AG08396 (cell line): ENCODE results near the gene NDUFB11.

Experiments
- DNase-seq: peaks from one replicate; pipeline ENCODE4 v3.0.0; 2012; ENCODE audit warnings: low spot score, mixed read lengths

The NDUFB11 gene

DNA sequence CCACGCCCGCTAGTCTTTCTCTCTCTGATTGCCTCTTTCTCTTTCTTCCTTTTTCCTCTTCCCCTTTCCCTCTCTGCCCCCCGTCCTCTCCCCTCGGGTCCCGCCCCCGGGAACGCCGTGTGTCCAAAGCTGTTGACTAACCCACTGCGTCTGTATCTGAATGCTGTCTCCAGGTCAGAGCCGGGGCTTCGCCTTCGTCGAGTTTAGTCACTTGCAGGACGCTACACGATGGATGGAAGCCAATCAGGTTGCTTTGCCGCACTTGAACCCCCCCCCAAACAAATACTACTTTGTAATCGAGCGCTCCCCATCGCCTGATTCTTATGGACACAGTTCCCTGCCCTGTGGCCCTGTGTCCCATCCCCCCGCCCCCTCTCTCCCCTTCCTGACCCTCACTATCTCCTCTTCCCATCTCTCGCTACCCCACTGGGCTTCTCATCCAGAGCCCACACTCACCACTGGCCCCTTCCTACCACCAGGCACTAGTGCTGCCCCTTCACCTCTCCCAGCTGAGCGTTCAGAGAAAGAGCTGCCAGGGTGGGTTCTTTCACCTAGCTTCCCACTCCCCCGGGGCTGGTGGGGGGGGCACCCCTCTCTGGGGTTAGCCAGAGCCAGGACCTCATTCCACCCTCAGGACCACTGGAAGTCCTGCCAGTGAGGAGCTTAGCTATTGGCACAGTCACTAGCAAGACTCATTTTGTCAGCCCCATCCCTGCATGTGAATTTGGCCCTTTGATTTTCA, 30.5 kb upstream of the NDUFB11 start:
- no peak for DNase-seq

DNA sequence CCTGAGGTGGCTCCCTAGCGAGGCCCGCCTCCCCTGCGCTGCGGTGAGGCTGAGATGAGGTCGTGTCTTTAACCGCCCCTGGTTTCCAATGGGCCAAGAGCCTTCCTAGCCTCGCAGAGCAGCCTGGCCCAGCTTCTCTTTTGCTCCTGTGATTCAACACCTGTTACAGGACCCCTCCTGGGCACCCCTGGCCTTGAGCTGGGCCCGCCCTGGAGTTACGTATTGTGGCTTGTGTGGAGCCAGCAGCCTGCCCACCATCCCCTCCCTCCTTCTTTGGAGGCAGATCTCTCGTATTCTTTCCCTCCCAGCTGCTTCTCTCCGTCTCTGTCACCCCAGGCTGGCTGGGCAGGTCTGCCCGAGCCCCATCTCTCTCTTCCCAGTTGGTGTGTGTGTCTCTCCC, 29.9 kb upstream of the NDUFB11 start:
- DNase-seq: no peak

DNA sequence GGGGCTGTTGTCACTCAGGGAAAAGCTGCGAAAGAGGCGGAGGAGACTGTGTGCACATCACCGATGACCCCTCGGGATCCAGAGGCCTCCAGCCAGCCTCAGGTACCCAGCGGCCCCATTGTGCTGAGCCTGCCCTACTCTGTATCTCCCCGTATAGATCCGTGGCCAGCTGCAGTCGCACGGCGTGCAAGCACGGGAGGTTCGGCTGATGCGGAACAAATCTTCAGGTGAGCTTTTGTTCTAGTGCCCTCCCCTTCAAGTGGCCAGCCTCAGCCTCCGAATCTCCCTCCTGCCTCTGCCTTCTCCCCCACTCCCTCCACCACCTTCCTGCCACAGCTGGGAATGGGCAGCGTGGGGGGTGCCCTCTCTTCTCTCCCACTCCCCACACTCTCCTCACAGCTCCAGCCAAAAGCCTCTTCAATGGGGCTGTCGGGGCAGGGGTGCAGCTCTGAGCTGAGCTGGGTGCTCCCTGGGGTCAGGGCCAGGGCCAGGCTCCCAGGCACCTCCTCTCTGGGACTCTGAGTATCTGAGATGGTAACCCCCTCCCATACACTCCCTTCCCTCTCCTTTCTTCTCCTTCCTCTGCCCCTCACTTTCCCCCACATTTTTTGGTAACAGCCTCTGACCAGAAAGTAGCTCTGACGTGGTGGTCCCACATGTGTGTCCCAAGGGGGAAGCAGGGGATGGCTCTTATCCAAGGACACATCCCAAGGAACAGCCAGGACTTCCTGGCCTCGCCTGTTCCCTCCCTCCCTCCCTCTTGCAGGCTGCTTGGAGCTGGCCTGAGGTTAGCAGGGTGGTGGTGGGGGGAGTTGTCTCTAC, 28.7 kb upstream of the NDUFB11 start:
- no peak for DNase-seq

DNA sequence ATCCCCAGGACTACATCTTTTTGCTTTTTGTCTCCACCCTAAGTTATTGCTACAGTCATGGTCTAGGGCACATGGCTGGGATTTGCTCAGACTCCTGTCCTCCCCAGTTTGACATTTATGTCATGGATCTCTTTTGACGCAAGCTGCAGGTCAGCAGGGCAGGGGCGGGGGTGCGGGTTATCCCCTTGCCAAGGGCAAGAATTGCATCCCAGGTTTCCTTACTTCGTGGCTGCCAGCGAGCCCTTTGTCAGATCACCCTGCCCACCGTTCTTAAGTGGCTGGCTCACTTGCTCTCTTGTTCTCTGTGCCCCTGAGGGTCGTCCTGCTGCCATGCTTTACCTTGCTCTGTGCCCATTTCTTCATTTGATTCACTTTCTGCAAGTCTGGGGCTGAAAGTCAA, 28.0 kb upstream of the NDUFB11 start:
- DNase-seq: no peak

DNA sequence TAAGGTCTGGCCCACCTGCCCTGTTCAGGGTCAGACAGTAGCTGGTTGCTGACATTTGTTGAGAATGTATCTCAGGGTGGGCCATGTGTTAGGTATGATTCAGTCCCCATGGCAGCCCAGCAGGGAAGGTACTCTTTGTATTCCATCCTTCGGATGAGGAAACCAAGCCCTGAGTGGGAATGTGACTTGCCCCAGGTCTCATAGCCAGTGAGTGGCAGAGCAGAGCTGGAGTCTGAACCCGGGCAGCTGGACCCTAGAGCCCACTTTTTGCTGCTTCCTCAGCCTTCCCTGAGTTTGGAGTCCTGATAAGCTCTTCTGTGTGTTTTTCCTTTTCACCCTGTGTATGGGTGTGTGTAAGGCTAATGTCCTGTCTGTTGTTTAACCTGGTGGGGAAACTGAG, 27.5 kb upstream of the NDUFB11 start:
- no peak for DNase-seq

DNA sequence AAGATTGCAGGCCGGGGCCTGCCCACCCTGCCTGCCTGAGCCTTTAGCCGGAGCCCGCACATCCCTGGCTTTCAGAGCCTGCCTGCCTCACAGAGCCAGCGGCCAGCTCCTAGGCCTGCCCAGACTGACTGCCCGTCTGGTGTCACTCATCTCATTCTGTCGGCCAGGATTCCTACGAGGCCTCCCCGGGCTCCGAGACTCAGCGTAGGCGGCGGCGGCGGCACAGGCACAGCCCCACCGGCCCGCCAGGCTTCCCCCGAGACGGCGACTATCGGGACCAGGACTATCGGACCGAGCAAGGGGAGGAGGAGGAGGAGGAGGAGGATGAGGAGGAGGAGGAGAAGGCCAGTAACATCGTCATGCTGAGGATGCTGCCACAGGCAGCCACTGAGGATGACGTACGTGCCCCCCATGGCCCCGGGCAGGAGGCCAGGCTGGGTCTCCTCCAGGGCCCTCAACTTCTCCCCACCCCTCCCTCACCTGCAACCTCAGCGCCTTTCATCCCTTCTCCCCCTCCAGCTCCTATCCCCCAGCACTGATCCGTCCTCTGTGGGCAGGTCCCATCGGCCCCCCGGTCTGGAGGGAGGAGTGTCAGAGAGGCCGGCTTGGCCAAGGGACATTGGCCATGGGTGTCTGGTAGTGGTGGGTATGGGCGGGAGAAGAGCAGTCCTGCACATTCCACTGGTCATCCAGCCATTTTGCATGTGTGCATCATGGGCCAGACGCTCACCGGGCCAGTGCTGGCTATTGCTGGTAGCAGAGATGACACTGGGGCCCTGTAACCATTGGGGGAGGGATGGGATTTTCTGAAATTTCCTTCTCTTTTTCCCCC, 26.6 kb upstream of the NDUFB11 start:
- DNase-seq: no peak

DNA sequence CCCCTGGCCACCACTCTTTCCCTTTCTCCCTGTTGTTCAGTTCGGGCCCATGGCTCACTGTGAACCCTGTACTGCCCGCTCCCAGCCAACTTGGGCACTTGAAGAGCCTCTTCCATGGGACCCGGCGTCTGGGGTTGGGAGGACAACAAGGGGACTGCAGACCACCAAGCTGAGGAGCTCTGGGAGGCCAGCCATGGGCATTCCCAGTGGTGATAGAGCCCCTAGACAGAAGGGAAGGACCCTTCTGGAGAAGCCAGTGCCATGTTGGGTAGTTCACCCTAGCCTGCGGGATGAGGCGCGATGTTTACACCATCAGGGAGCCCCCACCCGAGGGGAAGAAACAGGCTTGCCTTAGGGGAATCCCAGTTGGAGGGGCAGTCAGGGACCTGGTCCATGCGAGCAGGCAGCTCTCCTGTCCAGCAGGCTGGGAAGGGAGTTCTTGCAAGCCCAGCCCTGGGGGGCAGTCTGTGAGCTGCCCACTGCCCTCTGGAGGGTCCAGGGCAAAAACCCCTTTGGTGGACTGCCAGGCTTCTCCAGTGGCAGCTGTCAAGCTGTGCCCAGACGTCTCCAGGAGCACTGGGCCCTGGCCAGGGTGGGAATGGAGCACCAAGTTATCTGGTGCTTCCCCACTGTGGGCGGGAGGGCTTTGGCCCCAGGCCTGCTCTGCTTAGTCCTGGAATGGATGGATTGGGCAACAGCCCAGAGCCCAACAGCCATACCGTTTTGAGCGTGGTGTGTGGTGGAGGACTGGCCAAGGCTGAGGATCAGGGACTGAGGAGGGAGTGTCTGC, 25.4 kb upstream of the NDUFB11 start:
- peak; percentile 37 for DNase-seq

DNA sequence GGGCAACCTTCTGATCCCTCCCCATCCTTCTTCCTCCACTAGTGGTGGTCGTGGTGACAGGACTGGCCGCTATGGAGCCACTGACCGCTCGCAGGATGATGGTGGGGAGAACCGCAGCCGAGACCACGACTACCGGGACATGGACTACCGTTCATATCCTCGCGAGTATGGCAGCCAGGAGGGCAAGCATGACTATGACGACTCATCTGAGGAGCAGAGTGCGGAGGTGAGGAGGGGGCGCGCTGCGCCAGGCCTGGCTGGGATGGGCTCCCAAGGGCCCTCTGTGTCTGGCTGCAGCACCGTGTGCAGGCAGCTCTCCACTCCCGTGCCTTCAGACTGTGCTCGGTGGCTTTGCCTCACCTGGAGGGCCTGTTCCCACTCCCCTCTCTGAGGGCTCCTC, 24.8 kb upstream of the NDUFB11 start:
- DNase-seq: no peak

DNA sequence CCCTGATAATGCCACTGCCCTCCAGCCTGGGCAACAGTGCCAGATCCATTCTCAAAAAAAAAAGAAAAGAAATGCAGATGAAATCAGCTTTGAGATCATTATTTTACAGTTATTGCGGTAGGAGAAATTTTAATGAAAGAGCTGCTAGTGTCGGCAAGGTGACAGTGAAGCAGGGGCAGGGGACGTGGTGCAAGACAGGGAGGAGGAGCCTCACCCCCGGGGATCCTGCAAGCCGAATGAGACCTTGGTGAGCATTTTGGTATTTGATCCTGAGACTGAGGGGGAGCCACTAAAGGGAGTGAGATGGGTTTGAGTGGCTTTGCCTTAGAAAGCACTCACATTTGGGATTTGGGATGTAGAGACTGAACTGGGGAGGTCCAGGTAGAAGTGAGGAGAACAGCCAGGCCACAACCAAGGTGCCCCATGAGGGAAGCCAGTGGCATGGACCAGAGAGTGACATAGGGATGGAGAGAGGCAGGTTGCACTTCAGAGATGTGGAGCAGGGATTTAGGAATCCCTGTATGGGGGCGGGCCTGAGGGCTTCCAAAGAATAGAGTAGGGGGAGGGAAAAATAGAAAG, 24.1 kb upstream of the NDUFB11 start:
- DNase-seq: no peak

DNA sequence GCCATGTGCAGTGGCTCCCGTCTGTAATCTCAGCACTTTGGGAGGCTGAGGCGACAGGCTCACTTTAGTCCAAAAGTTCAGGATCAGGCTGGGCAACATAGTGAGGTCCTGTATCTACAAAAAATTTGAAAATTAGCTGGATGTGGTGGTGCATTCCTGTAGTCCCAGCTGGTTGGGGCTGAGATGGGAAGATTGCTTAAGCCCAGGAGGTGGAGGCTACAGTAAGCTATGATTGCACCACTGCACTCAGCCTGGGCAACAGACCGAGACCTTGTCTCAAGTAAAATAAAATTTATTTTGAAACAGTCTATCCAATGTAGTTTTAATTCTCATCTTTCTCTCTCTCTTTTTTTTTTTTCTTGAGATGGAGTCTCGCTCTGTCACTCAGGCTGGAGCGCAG, 21.6 kb upstream of the NDUFB11 start:
- no peak for DNase-seq

DNA sequence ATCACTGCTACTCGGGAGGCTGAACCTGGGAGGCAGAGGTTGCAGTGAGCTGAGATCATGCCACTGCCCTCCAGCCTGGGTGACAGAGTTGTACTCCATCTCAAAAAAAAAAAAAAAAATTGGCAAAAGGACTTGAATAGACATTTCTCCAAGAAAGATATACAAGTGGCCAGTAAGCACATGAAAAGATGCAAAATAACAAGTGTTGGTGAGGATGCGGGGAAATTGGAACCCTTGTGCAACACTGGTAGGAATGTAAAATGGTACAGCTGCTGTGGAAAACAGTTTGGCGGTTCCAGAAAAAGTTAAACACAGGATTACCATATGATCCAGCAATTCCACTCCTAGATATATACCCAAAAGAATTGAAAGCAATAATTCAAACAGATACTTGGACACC, 19.9 kb upstream of the NDUFB11 start:
- DNase-seq: no peak

DNA sequence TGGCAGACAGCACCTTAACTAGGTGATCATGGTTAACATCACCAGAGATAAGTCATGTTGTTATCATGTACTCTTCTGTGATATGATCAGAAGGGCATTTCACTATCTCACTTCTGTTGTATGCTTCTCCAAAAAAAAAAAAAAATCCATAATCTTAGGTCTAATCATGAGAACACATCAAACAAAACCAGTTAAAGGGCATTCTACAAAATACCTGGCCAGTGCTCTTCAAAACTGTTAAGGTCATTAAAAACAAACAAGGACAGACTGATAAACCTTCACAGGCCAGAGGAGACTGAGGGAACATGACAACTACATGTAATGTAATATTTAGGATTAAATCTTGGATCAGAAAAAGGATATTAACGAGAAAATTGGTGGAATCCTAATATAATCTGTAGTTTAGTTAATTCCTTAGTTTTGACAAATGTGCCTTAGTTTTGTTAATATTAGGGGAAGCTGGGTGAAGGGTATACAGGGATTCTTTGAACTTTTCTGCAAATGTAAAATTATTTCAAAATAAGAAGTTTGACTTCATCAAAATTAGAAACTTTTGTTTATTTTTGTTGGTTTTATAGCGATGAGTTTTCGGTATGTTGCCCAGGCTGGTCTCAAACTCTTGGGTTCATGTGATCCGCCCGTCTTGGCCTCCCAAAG, 18.6 kb upstream of the NDUFB11 start:
- no peak for DNase-seq

DNA sequence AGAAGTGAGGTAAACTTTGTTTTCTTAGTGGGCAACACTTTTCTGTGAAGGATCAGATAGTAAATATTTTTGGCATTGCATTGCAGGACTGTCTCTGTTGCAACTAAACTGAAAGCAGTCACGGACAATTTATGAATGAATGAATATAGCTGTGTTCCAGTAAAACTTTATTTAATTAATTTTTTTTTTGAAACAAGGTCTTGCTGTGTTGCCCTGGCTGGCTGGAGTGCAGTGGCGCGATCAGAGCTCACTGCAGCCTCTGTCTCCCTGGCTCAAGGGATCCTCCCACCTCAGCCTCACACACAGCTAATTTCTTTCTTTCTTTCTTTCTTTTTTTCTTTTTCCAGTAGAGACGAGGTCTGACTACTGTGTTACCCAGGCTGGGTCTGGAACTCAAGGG, 16.3 kb upstream of the NDUFB11 start:
- no peak for DNase-seq

DNA sequence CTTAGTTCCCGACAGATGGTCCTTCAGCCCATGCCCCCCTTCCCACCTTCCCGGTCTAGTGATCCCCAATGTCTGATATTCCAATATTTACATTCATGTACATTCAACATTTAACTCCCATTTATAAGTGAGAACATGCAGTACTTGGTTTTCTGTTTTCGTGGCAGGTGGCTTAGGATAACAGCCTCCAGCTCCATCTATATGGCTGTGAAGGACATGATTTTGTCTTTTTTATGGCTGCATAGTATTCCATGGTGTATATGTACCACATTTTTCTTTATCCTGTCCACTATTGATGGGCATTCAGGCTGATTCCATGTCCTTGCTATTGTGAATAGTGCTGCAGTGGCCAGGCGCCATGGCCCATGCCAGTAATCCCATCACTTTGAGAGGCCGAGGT, 14.3 kb upstream of the NDUFB11 start:
- no peak for DNase-seq

DNA sequence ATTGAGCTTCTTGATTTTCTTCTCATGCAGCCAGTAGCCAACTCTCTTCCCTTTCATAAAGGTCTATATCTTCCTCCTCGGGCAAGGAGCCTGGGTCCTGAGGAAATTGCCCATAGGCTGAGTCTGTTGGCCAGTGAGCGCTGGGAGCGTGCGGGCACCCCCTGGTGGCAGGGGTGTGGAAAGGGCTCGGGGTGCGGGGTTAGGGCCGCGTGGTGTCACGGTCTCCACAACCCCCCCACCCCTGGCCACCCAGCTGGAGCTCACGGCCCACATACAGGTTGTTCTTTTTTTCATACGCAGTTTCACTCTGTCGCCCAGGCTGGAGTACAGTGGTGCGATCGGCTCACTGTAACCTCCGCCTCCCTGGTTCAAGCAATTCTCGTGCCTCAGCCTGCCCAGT, 13.6 kb upstream of the NDUFB11 start:
- DNase-seq: no peak

DNA sequence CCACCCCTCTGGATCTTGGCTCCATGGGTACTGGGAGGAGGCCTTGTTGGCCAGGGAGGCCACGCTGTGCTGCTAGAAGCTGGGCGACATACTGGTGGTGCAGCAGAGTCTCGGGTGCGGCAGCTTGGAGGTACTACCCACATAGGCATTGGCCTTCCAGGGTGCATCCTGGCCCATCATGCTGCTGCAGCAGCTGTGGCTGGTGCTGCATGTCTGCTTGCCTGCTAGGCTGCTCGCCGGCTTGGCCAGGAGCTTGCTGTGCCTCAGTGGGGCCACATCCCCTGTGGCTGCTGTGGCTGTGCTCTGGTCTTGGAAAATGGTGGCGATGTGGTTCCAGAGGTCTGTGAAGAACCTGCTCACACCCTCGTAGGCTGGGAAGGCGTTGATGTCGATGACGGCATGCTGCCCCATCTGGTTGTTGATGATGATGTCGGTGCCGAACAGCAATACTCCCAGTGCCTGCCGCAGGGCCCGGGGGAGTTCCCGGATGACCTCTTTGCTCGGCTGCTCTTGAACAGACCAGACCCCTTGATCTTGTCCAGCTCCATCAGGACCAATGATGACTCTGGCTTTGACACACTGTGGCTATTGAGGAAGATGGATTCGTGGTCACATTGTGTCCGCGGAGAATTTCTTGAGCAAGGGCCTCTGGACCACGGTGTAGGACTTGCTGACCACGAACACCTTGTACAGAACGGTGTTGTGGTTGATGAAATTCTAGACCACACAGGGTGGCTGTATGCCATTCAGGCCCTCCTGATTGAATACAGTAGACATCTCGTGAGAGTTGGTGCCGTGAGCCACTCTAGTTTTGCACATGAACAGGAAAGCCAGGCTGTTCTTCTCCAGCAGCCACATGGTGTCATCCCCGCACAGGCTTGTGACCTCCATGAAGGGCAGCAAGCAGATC, 12.4 kb upstream of the NDUFB11 start:
- no peak for DNase-seq

DNA sequence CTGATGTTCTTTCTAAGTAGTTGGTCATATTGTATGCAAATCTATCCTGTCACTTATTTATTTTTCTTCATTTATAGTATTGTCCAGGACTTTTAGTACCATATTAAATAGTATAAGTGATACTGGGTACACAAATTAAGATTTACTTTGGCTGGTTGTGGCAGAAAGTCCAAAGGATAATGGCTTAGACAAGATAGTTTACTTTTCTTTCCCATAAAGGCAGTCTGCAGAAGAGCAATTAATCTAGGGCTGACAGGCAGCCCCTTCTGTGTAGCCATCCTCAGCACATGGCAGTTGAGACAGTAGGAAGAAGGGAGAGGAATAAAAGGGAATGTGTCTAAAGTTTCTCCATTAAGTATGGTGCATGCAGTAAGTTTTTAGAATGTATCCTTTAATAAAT, 6.9 kb upstream of the NDUFB11 start:
- DNase-seq: no peak

DNA sequence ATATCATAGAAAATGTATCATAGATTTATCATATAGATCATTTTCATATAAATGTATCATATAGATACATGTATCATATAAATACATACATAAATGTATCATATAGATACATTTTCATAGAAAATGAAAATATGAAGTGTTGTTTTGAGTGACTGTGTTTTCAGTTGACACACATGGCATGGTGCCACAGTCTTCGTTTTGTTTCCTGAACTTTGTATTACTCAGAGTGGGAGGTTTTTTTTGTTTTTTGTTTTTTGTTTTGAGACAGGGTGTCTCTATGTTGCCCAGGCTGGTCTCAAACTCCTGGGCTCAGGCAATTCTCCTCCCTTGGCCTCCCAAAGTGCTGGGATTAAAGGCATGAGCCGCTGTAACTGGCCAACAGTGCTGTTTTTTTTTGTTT, 4.4 kb upstream of the NDUFB11 start:
- no peak for DNase-seq

DNA sequence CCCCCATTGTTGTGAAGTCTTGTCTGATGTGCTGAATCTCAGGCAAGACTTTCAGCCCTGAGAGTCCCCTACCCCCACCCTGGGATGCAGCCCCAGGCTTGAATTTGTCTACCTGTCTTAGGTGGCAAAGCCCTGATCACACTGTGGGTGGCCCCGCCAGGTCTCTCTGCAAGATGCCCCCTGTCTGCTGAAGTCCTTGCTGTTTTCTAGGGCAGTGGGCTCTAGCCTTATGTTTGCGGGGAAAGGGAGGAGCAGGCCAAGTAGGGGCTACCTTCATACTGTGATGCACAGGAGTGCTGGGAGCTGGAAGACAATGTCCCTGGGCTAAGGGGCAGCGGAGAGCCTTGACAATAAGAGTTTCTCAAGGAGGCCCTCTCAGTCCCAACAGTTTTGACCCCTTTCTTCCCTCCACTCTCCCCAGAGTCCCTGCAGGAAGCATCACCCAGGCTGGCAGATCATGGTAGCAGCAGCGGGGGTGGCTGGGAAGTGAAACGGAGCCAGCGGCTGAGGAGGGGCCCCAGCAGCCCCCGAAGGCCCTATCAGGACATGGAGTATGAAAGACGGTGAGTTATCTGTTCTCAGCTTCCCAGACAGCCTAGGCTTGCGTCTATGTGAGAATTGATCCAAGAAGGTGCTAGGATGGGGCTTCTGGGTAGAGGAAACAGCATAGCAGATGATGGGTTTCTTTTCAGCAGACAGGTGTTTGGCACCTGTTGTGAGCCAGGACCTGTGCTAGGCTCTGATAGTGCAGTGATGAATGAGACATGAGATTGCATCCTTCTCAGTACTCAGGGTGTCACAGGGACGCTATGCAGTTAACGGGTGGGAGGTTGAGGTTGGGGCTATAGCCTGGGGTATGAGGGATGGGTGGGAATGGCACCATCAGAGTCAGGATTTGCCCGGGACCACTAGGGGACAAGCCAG, 2.7 kb upstream of the NDUFB11 start:
- DNase-seq: no peak
